Spinal cord (tissue), 10 donors: ENCODE results near the gene HIGD1C. TPM values are rescaled to one million over a fixed set of nuclear protein-coding genes. Genes with fewer than 3 reads are reported as not detected.
A peak's percentile ranks its signal among the peaks of the same experiment; 100 is the strongest.
"Not testable (repeated sequence)": the region's sequence is repeated elsewhere in the genome, so short reads cannot be mapped to it uniquely, and the experiment has no call there.

ENCODE experiments used
- DNase-seq, 6 donors: peaks; one replicate each; pipeline versions ENCODE4 v3.0.0 to v3.0.0-alpha.2; 2013 to 2015; ENCODE audit warnings: low spot score in 6 of 6, low read depth in 4 of 6
- H3K27ac ChIP-seq: one replicate; pipeline ENCODE4 v1.5.1; 2013; ENCODE audit warnings: low read depth, low read length, control low read depth
- H3K27me3 ChIP-seq: one replicate; pipeline ENCODE4 v1.6.1; 2013; ENCODE audit warnings: low read length; ENCODE audit not compliant: control insufficient read depth, insufficient read depth
- H3K36me3 ChIP-seq: one replicate; pipeline ENCODE4 v1.6.1; 2013; ENCODE audit warnings: low read length; ENCODE audit not compliant: control insufficient read depth, insufficient read depth
- H3K4me1 ChIP-seq: one replicate; pipeline ENCODE4 v1.6.1; 2013; ENCODE audit warnings: low read length; ENCODE audit not compliant: control insufficient read depth, insufficient read depth
- H3K4me3 ChIP-seq: one replicate; pipeline ENCODE4 v1.5.1; 2013; ENCODE audit warnings: low read depth, low read length, control low read depth
- H3K9me3 ChIP-seq: one replicate; pipeline ENCODE4 v1.6.1; 2013; ENCODE audit warnings: low read length; ENCODE audit not compliant: control insufficient read depth, insufficient read depth
- WGBS: methylation state at CpG from one replicate; pipeline ENCODE4 v1.1.5; 2013; ENCODE audit warnings: missing lambda C conversion rate; ENCODE audit not compliant: insufficient coverage; 5-methylcytosine and 5-hydroxymethylcytosine counted together
- polyA plus RNA-seq, 2 donors: library from polyadenylated mRNA; unstranded; fragments of 120-200 nt; gene quantifications; one replicate each; pipeline ENCODE4 v1.2.1, GENCODE V29; 2013; ENCODE audit not compliant: insufficient read length in 2 of 2
- total RNA-seq, 2 donors: library from RNA; depleted of rRNA in 1 of 2; stranded (reverse); fragments of 120-200 nt in 1 of 2; fragments of >200 nt in 1 of 2; gene quantifications; one replicate each; pipeline versions ENCODE4 v1.2.3 to v1.2.4, GENCODE V29; 2013 to 2014
- donor health status: healthy.

The HIGD1C gene
- total and polyA plus RNA-seq, 4 donors, result 0.53 TPM; not detected in 3

DNA sequence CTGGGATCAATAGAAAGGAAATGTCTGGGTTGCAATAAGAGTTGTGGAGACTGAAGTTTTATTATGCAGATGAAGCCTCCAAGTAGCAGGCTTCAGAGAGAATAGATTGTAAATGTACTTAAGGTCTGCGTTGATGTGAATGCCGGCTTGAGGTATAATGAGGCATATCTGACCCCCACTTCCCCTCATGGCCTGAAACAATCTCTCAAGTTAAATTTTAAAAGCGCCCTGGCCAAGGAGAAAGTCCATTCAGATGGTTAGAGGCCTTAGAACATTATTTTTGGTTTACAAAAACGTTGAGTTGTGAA lies 28.3 kb upstream of the HIGD1C start:
- no CpG with 5 or more reads among the region's 4 CpGs for WGBS
- no peaks in the 10 kb centered on the region for H3K27me3 ChIP-seq
- peak overlapping the region; percentile 58 for H3K4me3 ChIP-seq
- H3K36me3 ChIP-seq, result no peaks in the 10 kb centered on the region
- peak in 1 of 6 donors; percentile 58 for DNase-seq
- no peaks in the 10 kb centered on the region for H3K9me3 ChIP-seq
- peaks cover 13% of the 10 kb centered on the region for H3K4me1 ChIP-seq
- H3K27ac ChIP-seq, result peak overlapping the region; percentile 95

- H3K4me3 ChIP-seq, result peak overlapping the region; percentile 58
- 5% methylated on average over 8 of the region's 13 CpGs for WGBS
- H3K27ac ChIP-seq, result peak overlapping the region; percentile 95
- no peaks in the 10 kb centered on the region for H3K36me3 ChIP-seq
- no peaks in the 10 kb centered on the region for H3K27me3 ChIP-seq
- peak; percentile 80 to 97 (median 88) for DNase-seq
- H3K4me1 ChIP-seq, result peaks cover 13% of the 10 kb centered on the region
- no peaks in the 10 kb centered on the region for H3K9me3 ChIP-seq
These were observed 27.7 kb upstream of the HIGD1C start for GRCh38 chr12:50924439-50925341.

DNA sequence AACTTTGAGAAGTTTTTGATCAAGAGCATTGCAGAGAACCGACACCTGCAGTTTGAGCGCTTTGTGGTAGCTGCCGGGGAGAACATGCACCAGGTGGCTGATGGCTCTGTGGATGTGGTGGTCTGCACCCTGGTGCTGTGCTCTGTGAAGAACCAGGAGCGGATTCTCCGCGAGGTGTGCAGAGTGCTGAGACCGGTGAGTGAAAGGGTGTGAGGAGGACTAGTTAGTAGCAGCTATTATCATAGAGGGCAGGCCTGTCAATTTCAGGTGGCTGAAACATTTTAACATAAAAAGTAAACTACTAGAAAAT lies 27.0 kb upstream of the HIGD1C start:
- Histone ChIP-seq H3K27ac (peak overlapping the region; percentile 95), H3K36me3 (peaks cover 4% of the 10 kb centered on the region), H3K4me1 (peaks cover 13% of the 10 kb centered on the region), H3K4me3 (peak overlapping the region; percentile 58), H3K9me3 (no peaks in the 10 kb centered on the region), H3K27me3 (no peaks in the 10 kb centered on the region)
- 28% methylated on average over 5 of the region's 7 CpGs for WGBS
- peak in 2 of 6 donors; percentile 23 for DNase-seq

GRCh38 chr12:50925920-50926319 lies 26.4 kb upstream of the HIGD1C start:
- Histone ChIP-seq H3K4me3 (peak overlapping the region; percentile 58), H3K9me3 (no peaks in the 10 kb centered on the region), H3K27me3 (no peaks in the 10 kb centered on the region), H3K27ac (peak overlapping the region; percentile 47), H3K4me1 (peaks cover 13% of the 10 kb centered on the region), H3K36me3 (peaks cover 8% of the 10 kb centered on the region)
- DNase-seq, result no peak
- WGBS, result no CpG with 5 or more reads among the region's 1 CpG

DNA sequence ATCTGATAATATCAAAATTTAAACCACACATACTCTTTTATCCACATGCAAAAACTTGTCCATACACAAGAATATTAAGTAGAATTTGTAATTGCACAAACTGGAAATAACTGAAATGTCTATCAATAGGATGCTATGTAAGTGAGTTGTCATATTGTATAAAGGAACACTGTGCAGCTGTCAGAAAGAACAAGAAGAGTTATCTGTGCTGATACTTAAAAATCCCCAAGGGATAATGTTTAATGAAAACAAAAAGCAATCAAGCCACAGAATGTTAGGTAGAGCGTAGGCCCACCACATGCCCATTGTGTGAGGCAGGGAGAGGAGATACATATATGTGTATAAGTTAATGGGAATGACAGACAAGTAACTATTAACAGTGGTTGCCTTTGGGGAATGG lies 25.9 kb upstream of the HIGD1C start:
- Histone ChIP-seq H3K4me3 (peak overlapping the region; percentile 58), H3K36me3 (peaks cover 8% of the 10 kb centered on the region), H3K9me3 (no peaks in the 10 kb centered on the region), H3K27me3 (no peaks in the 10 kb centered on the region), H3K27ac (peak overlapping the region; percentile 47), H3K4me1 (peaks cover 13% of the 10 kb centered on the region)
- WGBS, result no CpG with 5 or more reads among the region's 1 CpG
- DNase-seq, result peak in 1 of 6 donors; percentile 4

DNA sequence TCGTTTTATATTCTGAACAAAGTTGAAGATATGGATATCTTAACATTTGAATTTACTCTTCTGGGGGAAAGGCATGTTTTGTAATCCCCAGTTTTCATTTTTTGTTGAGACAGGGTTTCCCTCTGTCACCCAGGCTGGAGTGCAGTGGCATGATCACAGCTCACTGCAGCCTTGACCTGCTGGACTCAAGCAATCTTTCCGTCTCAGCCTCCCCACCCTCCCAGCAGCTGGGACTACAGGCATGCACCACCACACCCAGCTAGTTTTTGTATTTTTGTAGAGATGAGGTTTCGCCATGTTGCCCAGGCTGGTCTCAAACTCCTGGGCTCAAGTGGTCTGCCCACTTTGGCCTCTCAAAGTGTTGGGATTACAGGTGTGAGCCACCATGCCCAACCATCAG lies 25.4 kb upstream of the HIGD1C start:
- not testable (repeated sequence) for DNase-seq, H3K36me3 ChIP-seq, H3K27ac ChIP-seq, H3K27me3 ChIP-seq, H3K9me3 ChIP-seq
- H3K4me3 ChIP-seq, result peak overlapping the region; percentile 58
- H3K4me1 ChIP-seq, result peaks cover 13% of the 10 kb centered on the region
- WGBS, result no CpG with 5 or more reads among the region's 3 CpGs

- Histone ChIP-seq H3K4me1 (peaks cover 9% of the 10 kb centered on the region), H3K36me3 (peaks cover 8% of the 10 kb centered on the region), H3K9me3 (no peaks in the 10 kb centered on the region), H3K4me3 (peak overlapping the region; percentile 58), H3K27ac (no peak overlapping the region), H3K27me3 (no peaks in the 10 kb centered on the region)
- 69% methylated on average over 2 of the region's 2 CpGs for WGBS
- DNase-seq, result no peak
These were observed 25.0 kb upstream of the HIGD1C start for GRCh38 chr12:50927356-50927755.

- 85% methylated on average over 3 of the region's 6 CpGs for WGBS
- H3K27ac ChIP-seq, result no peak overlapping the region
- peaks cover 9% of the 10 kb centered on the region for H3K4me1 ChIP-seq
- H3K4me3 ChIP-seq, result peak overlapping the region; percentile 58
- H3K27me3 ChIP-seq, result no peaks in the 10 kb centered on the region
- H3K36me3 ChIP-seq, result peaks cover 8% of the 10 kb centered on the region
- no peak for DNase-seq
- H3K9me3 ChIP-seq, result no peaks in the 10 kb centered on the region
These were observed 24.5 kb upstream of the HIGD1C start for GRCh38 chr12:50927766-50928224.

- Histone ChIP-seq H3K27me3 (no peaks in the 10 kb centered on the region), H3K9me3 (no peaks in the 10 kb centered on the region), H3K4me3 (peak overlapping the region; percentile 18), H3K27ac (no peak overlapping the region), H3K36me3 (peaks cover 8% of the 10 kb centered on the region), H3K4me1 (peaks cover 8% of the 10 kb centered on the region)
- DNase-seq, result no peak
- 64% methylated on average over 3 of the region's 3 CpGs for WGBS
These were observed 24.0 kb upstream of the HIGD1C start for GRCh38 chr12:50928392-50928791.

DNA sequence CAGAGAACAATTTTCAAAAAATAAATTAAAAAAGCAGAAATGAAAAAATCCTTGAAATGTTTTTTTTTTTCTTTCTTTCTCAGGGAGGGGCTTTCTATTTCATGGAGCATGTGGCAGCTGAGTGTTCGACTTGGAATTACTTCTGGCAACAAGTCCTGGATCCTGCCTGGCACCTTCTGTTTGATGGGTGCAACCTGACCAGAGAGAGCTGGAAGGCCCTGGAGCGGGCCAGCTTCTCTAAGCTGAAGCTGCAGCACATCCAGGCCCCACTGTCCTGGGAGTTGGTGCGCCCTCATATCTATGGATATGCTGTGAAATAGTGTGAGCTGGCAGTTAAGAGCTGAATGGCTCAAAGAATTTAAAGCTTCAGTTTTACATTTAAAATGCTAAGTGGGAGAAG lies 22.5 kb upstream of the HIGD1C start:
- WGBS, result 96% methylated on average over 3 of the region's 3 CpGs
- Histone ChIP-seq H3K27ac (no peak overlapping the region), H3K36me3 (peaks cover 8% of the 10 kb centered on the region), H3K4me1 (peaks cover 5% of the 10 kb centered on the region), H3K27me3 (no peaks in the 10 kb centered on the region), H3K4me3 (no peak overlapping the region), H3K9me3 (no peaks in the 10 kb centered on the region)
- no peak for DNase-seq
